Right ventricle myocardium inferior (tissue), 1 donor: ENCODE data around the gene KRT33B. TPM values are rescaled to one million over a fixed set of nuclear protein-coding genes. Genes with fewer than 3 reads are reported as not detected.
A peak's percentile ranks its signal among the peaks of the same experiment; 100 is the strongest.
"Not testable (repeated sequence)": the region's sequence is repeated elsewhere in the genome, so short reads cannot be mapped to it uniquely, and the experiment has no call there.

Source experiments
- ATAC-seq: fragments of 200-7000 bp; cut with Tn5 transposase; one replicate; pipeline ENCODE4 v1.9.1; 2020; ENCODE audit warnings: mild to moderate bottlenecking, moderate library complexity
- DNase-seq: peaks from one replicate; pipeline ENCODE4 v3.0.0; 2021; ENCODE audit errors: missing footprints
- intact Hi-C: fragments of 100-400 bp; cut with DNase I; formaldehyde crosslinking; loops from one replicate; pipeline ENCODE4 v1.11.0; 2022
- total RNA-seq: library from RNA; stranded (reverse); fragmentation: NEBNext Ultra II Directional; extraction: Animal tissue kit (Norgen Biotek cat#: 25700); gene quantifications from one replicate; pipeline ENCODE4 v1.2.1, GENCODE V29; 2021
- donor health status: DM: no; HTN: yes; CAD: no; lungs with severe emphysema.

The KRT33B gene
- total RNA-seq, 1 donor from 2014 or later = not detected

- DNase-seq (no peak), ATAC-seq (no peak)
- intact Hi-C loops = no loop called here
These were observed 26.0 kb upstream of the KRT33B start for GRCh38 chr17:41395611-41396010.

GRCh38 chr17:41395044-41395443, 25.4 kb upstream of the KRT33B start:
- intact Hi-C loops, DNase-seq, ATAC-seq: not testable (repeated sequence)

DNA sequence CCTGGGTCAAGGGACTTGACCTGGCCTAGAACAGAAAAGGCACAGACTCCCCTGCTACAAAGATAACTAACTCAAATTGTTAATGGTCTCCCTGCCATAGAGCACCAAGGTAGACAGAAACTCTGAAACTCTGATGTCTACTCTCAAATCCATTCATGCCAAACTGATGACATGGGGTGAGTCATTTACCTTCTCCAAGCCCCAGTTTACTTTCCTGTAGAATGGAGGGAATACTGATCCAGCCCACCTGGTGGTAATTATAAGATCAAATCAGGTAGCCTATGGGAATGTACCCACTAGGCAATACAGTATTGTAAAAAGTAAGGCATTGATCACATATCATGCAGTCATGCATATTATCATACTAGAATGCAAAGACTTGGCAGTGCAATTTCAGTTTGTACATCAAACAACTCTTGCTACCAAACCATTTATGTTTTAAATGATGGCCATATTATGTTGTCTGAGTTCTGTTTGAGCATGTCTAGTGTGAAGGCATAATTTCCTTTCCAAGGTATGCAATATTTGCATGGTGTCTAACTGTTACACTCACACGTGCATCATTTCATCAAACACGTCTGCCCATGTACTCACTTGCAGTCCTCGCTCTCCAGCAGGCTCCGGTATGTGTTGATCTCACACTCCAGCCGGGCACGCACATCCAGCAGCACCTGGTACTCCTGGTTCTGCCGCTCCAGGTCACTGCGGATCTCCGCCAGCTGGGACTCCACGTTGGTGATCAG, 24.8 kb upstream of the KRT33B start:
- intact Hi-C loops = no loop called here
- no peak for ATAC-seq

DNA sequence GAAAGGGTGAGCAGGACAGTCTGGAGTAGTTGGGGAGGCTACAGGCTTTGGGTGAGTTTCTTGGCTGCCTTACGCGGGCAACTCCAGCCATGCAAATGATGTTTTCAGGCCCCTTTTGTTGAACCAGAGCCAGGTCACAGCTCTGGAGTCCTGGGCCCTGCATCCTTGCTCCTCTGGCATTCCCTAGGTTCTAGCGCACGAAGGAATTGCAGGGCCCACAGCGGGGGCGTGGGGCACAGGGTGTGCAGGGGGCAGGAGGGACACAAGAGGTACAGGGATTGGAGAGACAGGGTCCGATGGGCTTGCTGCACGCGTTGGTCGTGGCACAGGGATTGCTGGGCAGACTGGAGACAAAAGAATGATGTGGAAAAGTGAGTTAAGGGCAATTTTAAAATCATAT, 24.2 kb upstream of the KRT33B start:
- DNase-seq (no peak), ATAC-seq (no peak)
- intact Hi-C loops = no loop called here

More for the DNA sequence above, 24.8 kb upstream of the KRT33B start:
- DNase-seq = no peak

- ATAC-seq (peak; percentile 84), DNase-seq (no peak)
- intact Hi-C loops = no loop called here
These were observed 23.7 kb upstream of the KRT33B start for GRCh38 chr17:41393294-41393693.

DNA sequence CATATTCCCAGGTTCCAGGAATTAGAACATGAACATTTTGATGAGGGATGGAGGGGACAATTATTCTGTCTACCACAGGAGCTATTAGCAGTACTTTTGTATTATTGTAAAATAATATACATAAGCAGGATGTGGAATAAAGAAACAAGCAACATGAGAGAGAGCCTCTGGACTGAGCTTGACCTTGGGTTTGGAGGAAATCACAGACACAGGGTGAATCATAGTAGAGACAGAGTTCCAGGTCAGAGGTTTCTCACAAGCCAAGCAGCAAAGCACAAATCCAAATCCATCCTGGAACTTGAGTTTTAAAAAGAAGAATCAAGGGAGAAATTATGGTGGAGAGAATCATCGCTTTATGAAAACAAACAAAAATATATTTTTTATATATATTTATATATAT, 22.7 kb upstream of the KRT33B start:
- no peak for ATAC-seq
- DNase-seq = no peak
- intact Hi-C loops = no loop called here

DNA sequence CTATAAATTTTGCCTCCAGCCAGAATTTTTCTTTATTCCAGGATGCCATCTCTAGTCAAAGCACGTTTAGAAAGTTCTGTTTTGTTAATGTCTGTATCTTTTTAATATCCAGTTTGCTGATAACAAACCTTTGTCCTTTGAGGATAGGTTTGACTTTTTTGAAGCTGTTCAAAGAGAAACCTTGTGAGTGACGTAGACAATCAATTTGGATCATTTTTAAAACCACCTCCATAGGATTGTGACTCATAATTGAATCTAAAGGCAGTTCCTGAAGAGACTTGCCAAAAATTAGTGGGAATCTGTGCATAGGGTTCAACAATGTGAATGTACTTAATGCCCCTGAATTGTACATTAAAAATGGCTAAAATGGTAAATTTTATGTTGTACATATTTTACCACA, 21.9 kb upstream of the KRT33B start:
- DNase-seq (no peak), ATAC-seq (no peak)
- intact Hi-C loops = no loop called here

- no peak for ATAC-seq
These were observed 20.9 kb upstream of the KRT33B start for GRCh38 chr17:41390411-41390938.

GRCh38 chr17:41387670-41388069, 18.1 kb upstream of the KRT33B start:
- ATAC-seq = no peak
- no peak for DNase-seq
- intact Hi-C loops = no loop called here

More at GRCh38 chr17:41390411-41390938, 20.9 kb upstream of the KRT33B start:
- intact Hi-C loops = no loop called here
- DNase-seq = no peak

- DNase-seq (no peak), ATAC-seq (no peak)
- intact Hi-C loops = no loop called here
These were observed 16.6 kb upstream of the KRT33B start for GRCh38 chr17:41386227-41386626.

- DNase-seq = no peak
- ATAC-seq = no peak
- intact Hi-C loops = no loop called here
These were observed 14.1 kb upstream of the KRT33B start for GRCh38 chr17:41383690-41384089.

GRCh38 chr17:41382394-41382793, 12.8 kb upstream of the KRT33B start:
- DNase-seq (no peak), ATAC-seq (no peak)
- intact Hi-C loops = no loop called here

DNA sequence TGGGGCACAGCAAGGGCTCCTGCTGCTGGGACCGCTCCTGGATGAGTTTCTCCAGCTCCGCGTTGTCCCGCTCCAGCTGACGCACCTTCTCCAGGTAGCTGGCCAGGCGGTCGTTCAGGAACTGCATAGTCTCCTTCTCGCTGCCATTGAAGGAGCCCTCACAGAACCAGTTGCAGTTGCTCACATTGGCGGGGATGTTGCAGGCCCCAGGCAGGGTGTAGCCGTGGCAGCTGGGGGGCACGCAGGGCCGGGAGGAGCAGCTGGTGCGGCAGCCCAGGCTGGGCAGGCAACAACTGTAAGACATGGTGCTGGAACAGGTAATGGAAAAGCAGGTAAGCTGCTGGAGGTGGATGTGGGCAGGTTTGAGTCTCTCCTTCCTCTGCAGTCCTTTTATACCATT, 12.3 kb upstream of the KRT33B start, which contains the start of gene KRT34:
KRT34 (minus strand) TSS at position 364 of the 400 bp plus-strand sequence; CDS start at position 304, 60 bp downstream.
- ATAC-seq, intact Hi-C loops, DNase-seq: not testable (repeated sequence)

GRCh38 chr17:41380091-41380490, 10.5 kb upstream of the KRT33B start:
- intact Hi-C loops, ATAC-seq, DNase-seq: not testable (repeated sequence)

DNA sequence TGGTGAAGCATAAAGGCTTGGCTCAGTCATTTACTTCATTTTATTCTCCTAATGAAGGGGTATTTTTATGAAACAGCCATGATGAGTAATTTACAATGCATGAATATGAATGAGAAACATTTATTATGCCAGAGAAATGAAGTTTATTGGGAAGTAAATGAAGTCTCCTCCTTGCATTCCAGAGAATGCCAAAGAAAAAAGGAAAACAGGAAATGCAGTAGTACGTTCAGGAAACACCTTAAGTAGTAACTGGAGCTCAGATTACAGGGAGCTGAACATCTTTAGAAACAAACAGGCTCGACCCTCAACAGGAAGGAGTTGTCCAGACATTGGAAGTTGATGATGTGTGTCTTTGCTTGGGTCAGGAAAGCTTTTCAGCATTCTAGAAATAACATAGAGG, 7.9 kb upstream of the KRT33B start:
- intact Hi-C loops = no loop called here
- ATAC-seq = no peak

DNA sequence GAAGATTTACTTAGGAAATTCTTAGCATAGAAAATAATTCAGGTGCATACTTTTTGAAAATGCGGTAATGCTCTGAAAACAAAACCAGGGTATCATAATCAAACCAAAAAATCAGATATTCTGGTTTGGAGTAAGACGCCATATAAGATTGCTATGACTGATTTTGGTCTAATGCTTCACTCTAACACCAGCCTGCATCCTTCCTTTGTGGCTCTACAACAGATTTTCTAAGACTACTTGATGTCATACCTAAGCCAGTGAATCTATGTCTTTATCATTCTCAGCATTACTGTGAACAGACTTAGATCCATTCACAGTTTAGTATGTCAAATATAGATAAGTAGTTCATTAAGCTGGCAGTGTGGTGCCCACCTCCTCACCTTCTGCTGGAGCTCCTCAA, 590 bp downstream of the KRT33B start:
- no peak for DNase-seq
- ATAC-seq = no peak
- intact Hi-C loops = no loop called here

More for the DNA sequence above, 7.9 kb upstream of the KRT33B start:
- no peak for DNase-seq

DNA sequence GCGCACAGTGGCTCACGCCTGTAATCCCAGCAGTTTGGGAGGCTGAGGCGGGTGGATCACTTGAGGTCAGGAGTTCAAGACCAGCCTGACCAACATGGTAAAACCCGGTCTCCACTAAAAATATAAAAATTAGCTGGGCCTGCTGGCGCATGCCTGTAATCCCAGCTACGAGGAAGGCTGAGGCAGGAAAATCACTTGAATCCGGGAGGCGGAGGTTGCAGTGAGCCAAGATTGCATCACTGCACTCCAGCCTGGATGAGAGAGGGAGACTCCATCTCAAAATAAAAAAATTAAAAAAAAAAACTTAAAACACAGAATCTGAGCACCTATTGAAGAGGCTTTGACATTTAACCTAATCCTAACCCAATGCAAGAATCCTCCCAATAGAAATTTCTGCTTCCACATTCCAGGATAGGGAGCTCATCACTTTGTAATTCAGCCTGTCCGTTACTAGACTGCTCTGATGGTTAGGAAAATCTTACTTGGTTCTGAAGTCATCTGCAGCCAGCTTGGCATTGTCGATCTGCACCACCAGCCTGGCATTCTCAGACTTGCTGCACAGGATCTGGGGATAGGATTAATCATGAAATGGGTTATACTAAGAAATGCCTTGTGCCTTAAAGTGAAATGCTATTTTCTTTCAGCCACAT, 2.1 kb downstream of the KRT33B start:
- no peak for DNase-seq
- no peak for ATAC-seq
- intact Hi-C loops = no loop called here

- ATAC-seq = no peak
- intact Hi-C loops = no loop called here
- DNase-seq = no peak
These were observed 3.5 kb downstream of the KRT33B start for GRCh38 chr17:41366070-41366469.

- no peak for ATAC-seq
- intact Hi-C loops = no loop called here
These were observed 5.7 kb downstream of the KRT33B start for GRCh38 chr17:41363881-41364280.

More at GRCh38 chr17:41363881-41364280, 5.7 kb downstream of the KRT33B start:
- no peak for DNase-seq
